AG09309 (cell line): ENCODE data around the gene CUBN.

Source experiments
- DNase-seq: peaks from one replicate; pipeline ENCODE4 v3.0.0-alpha.2; 2010; ENCODE audit warnings: low read depth
- H3K4me3 ChIP-seq: 2 replicates; pipeline ENCODE4 v1.5.1; 2011; ENCODE audit warnings: mild to moderate bottlenecking, low read depth, low read length, moderate library complexity; ENCODE audit not compliant: control insufficient read depth
- TF ChIP-seq, protein P1 (sequence below): IDR thresholded peaks from 2 replicates; pipeline ENCODE4 v1.5.1; 2011; ENCODE audit warnings: mild to moderate bottlenecking, low read depth, low read length, inconsistent platforms; ENCODE audit not compliant: insufficient read depth, control insufficient read depth; ENCODE audit errors: missing control alignments

The CUBN gene

DNA sequence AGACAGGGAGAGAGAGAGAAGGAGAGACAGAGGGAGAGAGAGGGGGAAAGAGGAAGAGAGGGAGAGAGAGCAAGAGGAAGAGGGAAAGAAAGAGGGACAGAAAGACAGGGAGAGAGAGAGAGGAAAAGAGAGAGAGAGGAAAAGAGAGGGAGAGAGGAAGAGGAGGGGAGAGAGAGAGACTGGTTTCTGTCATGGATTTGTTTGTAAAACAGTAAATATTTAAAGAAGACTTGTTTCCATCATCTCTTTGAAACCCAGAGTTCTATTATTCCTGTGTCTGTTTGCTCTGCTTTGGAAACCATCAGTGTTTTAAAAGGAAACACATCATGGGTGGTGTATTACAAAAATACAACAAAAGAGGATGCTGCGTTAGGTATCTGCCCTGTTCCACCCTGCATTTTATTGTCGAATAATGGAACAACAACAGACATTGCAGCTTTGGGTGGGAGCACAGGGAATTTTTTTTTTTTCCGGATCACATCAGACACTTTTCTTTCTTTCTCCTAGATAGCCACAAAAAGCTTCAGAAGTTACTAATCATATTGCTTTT, 161.7 kb downstream of the CUBN start:
- H3K4me3 ChIP-seq, result no peak overlapping the region
- TF ChIP-seq, protein P1, sequence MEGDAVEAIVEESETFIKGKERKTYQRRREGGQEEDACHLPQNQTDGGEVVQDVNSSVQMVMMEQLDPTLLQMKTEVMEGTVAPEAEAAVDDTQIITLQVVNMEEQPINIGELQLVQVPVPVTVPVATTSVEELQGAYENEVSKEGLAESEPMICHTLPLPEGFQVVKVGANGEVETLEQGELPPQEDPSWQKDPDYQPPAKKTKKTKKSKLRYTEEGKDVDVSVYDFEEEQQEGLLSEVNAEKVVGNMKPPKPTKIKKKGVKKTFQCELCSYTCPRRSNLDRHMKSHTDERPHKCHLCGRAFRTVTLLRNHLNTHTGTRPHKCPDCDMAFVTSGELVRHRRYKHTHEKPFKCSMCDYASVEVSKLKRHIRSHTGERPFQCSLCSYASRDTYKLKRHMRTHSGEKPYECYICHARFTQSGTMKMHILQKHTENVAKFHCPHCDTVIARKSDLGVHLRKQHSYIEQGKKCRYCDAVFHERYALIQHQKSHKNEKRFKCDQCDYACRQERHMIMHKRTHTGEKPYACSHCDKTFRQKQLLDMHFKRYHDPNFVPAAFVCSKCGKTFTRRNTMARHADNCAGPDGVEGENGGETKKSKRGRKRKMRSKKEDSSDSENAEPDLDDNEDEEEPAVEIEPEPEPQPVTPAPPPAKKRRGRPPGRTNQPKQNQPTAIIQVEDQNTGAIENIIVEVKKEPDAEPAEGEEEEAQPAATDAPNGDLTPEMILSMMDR, result no peak
- DNase-seq, result no peak

DNA sequence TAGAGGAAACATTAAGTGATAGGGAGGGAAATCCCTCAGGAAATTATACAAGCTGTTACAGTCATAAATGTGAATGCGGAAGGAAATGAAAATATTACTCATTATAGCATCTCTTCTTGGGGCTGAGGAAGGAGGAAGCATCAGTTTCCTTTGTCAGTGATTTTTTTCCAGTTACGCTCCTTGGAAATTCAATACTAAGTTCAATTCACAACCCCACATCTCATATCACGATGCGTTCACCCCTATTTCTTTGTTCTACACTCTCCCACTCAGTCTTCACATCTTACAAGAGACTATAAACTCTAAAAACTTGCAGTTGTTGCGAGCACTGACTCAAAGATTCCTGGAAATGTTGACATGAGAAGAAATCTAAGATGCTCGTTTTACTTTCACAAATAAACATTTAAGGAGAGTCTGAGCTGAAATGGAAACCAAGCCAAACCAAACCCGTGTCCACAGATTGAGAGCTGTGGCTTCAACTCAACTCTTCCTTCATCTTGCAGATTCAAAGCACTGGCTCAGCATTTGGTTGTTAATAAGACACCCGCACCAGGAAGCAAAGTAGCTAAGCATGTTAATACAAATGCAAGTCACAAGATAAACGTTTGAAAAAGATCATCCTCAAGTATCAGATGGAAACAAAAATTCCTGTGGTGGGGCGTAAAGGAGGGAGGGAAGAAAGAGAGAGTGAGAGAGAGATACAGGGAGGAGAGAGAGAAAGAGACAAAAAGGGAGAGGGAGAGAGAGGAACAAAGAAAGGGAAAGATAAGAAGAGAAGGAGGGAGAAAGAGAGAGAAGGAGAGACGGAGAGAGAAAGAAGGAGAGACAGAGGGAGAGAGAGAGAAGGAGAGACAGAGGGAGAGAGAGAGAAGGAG, 162.4 kb downstream of the CUBN start:
- H3K4me3 ChIP-seq, result no peak overlapping the region
- peak; percentile 74 for DNase-seq
- TF ChIP-seq, protein P1, result no peak

DNA sequence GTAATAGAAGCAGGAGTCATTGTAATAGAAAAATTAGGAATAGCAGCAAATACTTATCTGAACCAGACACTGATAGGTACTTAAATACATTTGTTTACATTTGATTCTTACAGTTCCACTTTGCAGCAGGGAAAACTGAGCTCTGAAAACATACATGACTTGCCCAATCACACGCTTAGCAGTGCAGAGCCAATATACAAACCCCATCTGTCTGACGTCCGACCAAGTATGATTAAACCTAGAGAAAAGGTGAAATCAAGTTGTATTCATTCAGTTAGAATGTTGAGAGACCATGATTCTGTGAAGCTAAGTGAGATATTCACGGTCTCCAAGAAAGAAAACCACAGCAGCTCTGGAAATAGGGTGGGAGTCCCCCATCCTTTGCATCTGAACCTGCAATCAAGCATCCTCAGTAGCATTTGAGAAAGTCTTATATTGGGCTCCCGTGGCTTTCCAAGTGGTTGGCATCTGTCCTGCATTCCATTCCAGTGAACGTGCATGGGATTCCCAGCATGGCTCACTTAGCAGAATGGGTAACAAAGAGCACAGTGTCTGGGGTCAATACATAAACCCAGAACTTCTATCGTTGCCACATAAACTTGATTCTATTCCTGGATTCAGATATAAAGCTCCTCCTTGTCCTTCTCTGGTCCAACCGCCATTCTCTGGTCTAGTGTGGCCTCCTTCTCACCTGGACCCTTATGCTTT, 163.7 kb downstream of the CUBN start:
- peak; percentile 93 for DNase-seq
- TF ChIP-seq, protein P1, result no peak
- H3K4me3 ChIP-seq, result no peak overlapping the region

DNA sequence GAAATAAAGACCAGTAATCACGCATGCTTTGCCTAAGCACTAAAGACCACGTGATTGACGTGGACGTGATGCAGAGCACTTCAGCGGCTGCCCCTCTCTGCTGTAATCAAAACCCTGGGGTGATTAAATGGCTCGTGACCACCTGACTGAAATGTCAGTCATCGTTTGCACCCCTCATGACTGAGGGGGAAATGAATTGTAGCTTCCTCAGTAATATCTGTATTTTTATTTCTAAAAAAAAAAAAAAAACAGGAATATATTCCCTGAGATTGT, 164.3 kb downstream of the CUBN start:
- DNase-seq, result no peak
- TF ChIP-seq, protein P1, result no peak
- H3K4me3 ChIP-seq, result no peak overlapping the region

DNA sequence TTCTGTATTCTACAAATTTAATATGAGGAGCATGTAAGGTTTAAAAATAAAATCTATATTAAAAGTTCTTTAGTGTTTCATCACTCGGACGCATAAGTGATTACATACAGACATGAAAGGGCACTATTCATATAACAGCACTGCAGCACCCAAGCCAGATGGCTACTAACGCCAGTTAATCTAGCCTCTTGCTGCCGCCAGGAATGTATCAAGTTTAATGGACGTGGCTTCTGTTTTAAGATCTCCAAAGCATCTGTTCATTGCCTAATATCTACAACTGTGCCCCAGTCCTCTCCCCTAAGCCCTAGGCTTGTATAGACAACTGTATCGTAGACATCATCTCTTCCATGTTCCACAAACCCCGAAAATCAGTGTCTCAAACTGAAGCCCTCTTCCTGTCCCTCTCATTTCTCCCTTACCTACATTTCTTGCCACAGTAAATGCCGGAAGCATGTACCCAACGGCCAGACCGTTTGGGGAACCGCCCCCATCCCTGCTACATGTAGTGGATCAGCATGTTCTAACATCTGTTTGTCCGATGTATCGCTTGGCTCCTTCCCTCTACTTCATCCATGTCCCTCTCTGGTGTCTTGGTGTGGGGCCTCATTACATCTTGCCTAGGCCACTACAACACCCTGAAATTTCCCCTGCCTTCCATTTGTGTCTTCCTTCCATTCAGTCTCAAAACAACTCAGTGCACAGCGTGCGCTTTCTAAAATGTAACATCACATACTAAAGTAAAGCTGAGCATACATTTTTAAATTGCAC, 164.9 kb downstream of the CUBN start:
- TF ChIP-seq, protein P1, result no peak
- H3K4me3 ChIP-seq, result no peak overlapping the region
- no peak for DNase-seq

DNA sequence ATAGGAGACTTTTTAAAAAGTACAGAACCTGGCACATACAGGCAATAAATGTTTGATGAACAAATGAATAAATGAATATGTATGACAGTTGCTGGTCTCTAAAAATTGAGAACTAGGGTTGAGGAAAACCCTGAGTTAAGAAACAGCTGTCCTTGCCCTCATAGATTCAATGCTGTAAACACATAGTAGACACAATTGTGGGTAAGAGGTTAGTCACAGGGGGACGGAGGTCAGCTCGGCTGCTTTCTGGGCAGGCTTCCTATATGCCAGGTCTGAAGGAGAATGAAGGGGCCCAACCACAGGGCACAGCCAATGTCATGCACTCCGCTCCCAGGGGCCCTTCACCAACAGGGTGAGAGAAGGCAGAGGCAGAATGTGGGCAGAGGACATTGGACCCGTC, 169.1 kb downstream of the CUBN start:
- no peak overlapping the region for H3K4me3 ChIP-seq
- DNase-seq, result no peak
- TF ChIP-seq, protein P1, result no peak
